GM18867 (cell line): Measurements from ENCODE around the gene NRM.
"Not testable (repeated sequence)": the region's sequence is repeated elsewhere in the genome, so short reads cannot be mapped to it uniquely, and the experiment has no call there.

Experiments
- ATAC-seq: cut with Tn5 transposase; IDR thresholded peaks from one replicate; pipeline ENCODE4 v1.9.1; 2021; ENCODE audit warnings: mild to moderate bottlenecking, moderate library complexity; ENCODE audit not compliant: unreplicated experiment

The NRM gene

DNA sequence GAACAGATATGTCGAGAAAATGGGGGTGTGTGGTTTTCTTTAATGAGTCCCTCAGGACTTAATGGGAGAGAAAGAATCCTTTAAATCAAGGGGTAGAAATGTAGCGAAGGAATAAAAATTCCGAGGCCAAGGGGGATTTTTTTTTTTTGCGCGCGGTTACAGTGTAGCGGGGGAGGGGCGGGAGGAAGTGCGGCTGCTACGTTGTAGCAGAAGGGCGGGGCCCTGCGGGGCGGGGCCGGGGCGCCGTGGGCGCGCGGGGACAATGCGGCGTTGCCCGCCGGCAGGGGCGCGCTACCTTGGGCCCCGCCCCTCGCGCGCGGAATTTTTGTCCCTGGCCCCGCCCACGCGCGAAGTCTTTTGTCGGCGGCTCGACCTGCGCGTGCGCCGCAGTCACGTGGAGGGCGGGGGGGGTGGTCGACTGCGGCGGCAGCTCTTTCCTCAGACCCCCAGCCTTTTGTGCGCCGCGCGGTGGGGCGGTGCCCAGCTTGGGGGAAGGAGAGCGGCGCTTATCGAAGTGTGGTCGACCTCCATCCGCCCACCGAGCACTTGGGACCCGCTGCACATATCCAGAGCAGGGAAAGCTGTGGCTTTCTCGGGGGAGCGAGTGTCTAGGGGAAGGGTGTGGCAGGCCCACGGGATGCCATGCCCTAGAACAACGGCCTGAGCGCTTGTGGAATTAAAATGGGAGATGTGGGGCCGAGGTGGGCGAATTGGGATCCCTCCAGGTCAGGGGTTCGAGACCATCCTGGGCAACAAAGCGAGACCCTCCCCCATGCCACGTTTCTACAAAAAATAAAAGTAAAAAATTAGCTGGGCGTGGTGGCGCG lies 30.6 kb upstream of the NRM start:
- ATAC-seq, result peak; percentile 24

DNA sequence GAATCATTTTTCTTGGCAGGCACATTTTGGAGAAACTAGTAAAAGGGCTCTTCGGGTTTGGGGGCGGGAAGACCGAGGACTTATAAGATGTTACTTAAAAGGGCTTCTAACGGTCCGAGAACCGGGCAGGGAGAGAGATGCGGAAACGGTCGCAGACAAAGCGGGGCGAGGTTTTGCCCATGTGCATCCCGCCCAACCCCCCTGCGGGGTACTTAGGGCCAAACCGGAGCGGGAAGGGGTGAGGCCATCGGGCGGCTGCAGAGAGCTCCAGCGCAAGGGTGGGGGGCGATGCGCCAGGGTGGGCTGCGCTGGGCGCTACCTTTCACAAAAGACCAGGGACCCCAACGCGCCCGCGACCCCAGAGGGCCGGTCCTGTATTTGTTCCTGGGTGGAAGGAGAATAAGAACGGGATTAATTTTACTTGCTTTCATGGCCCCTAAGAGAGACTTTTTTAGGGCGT lies 30.0 kb upstream of the NRM start:
- ATAC-seq, result no peak

DNA sequence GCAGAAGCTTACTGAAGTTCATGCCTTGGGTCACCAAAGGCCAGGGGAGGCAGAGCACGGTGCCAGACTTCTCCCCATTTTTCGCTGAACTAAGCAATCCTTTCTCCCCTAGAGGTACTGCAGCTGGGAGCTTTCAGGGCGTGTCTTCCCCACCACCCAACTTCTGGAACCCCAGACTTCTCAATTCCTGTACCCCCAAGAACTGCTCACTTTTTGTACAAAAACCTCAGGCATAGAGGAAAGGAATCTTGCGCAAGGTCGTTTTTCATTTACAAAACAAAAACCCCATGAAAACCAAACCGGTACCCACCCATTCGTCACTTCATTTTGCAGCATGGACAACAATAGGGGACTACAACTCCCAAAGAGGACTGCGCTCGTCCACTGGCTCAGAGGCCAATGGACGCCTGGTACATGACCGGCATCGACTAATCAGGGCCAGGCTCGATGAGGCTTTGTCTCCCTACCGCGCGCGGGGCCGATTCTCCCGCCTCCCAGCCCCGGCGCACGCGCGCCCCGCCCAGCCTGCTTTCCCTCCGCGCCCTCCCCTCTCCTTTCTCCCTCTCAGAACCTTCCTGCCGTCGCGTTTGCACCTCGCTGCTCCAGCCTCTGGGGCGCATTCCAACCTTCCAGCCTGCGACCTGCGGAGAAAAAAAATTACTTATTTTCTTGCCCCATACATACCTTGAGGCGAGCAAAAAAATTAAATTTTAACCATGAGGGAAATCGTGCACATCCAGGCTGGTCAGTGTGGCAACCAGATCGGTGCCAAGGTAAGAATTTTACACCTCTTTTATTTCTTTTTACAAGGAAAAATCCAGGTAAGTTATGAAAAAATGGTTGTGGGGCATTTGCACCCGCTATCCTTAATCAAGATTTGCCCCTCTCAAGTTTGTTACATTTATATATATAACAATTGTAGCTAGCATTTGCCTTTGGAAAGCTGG lies 29.3 kb upstream of the NRM start, which contains the start of gene TUBB:
Gene TUBB (plus strand): TSS at position 562 of the 947 bp plus-strand sequence. CDS start 155 bp downstream, at position 717.
- peak; percentile 45 for ATAC-seq

DNA sequence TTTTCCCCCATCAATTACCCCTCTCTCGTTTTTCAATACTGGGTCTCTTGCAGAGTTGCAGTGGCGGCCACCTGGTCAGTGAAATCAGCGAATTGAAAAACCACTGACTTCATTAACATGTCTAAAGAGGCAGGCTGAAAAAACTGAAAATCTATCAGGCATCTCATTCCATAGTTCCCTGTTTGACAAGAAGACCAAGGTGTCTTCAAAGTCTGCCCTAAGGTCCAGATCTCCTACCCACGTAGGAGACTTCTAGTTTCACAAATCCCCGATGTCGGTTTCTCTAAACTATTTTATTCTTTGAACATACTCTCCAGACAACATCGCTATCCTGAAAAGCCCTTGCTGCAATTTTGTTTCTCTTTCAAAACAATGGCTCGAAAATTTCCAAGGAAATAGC lies 28.6 kb upstream of the NRM start:
- ATAC-seq, result no peak

DNA sequence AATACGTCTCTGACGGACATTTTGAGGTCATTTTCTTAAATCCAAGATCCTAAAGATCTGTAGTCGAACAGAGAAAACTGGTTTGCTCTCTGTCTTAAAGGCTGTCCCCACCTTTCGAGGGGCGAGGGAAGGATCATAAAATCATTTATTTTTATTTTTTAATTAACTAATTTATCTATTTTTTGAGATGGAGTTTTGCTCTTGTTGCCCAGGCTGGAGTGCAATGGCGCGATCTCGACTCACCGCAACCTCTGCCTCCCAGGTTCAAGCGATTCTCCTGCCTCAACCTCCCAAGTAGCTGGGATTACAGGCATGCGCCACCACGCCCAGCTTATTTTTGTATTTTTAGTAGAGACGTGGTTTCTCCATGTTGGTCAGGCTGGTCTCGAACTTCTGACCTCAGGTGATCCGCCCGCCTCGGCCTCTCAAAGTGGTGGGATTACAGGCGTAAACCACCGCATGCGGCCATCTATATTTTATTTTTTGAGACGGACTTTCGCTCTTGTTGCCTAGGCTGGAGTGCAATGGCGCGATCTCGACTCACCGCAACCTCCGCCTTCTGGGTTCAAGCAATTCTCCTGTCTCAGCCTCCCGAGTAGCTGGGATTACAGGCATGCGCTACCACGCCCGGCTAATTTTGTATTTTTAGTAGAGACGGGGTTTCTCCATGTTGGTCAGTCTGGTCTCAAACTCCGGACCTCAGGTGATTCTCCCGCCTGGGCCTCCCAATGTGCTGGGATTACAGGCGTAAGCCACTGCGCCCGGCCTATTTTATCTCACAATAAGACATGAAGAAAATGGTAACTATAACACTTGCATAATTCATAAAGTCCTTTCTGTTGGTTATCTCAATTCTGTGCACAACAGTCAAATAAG lies 27.3 kb upstream of the NRM start:
- ATAC-seq, result not testable (repeated sequence)

DNA sequence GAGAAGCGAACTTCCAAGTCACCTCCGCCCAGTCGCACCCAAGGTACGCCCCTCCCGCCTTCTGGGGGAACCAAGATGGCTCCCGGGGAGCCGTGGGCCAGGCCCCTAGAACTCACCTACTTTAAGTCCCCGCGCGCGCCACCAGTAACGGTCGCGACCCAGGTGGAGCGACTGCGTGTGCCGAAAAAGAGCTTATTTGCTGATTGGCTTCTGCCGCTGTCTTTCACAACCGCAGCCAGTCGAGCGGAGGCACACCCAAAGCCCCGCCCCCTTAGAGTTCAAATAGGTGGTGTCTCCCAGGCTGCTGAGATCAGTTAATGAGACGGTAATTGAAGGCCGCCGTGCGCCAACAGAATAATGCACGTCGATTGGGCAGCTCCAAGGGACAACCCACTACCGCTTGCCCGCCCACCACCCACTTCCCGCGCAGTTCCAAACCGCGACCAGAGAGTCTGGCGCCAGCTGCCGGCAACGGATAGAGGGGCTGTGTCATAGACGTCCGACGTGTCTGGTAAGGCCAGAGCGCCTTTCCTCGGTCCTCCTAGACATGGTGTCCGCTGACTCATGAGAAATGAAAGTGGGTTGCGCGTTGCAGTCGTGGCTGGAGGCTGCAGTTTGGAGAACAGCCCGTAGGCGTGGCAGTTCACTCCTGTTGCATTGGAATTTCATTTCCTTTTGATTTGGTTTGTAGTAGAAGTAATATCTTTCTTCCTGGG lies 26.5 kb upstream of the NRM start, which contains the start of gene MDC1:
Gene MDC1 (minus strand): TSS at position 153 of the 716 bp plus-strand sequence. CDS start 2,106 bp downstream, outside the sequence.
- peak; percentile 64 for ATAC-seq

DNA sequence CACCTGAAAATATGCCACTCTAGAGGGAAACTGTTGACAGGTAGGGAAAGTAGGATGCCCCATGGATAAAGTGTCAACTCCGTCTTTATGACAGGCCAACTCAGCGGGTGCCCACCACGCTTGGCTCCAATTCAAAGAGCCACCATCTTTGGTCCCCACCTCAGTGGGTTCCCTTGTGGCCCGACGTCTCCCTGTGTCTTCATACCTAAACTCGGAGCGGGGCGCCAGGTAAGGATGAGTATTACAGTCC lies 26.0 kb upstream of the NRM start:
- ATAC-seq, result no peak

DNA sequence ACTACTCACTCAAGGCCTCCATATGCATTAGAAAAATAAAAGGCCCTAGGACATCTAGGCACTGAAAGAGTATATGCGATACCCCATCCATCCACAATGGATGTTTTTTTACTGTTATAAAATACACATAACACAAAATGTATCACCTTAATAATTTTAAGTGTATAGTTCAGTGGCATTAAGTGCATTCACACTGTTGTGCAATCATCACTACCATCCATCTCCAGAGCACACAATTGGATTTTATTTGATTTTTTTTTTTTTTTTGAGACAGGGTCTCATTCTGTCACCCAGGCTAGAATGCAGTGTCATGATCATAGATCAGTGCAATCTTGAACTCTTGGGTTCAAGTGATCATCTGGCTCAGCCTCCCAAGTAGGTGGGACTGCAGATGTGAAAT lies 23.5 kb upstream of the NRM start:
- no peak for ATAC-seq

DNA sequence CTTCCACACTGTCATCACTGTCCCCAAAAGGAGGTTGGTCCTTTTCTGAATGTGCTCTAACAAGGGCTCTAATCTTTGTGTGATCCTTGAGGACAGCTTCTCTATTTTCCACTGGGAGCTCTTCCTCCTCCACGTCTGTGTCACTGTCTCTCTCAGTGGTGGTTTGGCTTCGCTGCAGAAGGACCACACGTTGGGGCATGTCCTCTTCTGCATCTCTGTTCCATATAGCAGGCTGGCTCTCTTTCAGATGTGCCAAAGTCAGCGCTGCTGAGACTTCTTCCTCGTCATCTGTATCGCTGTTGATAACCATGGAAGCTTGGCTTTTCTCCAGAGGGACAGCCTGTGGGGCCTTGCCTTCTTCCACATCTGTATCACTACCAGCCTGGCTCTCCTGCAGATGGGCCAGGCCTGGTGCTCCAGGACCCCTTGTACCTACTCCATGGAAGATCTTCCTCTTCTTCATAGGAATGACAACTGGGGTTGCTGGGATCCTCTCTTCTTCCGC lies 21.7 kb upstream of the NRM start:
- ATAC-seq, result no peak

DNA sequence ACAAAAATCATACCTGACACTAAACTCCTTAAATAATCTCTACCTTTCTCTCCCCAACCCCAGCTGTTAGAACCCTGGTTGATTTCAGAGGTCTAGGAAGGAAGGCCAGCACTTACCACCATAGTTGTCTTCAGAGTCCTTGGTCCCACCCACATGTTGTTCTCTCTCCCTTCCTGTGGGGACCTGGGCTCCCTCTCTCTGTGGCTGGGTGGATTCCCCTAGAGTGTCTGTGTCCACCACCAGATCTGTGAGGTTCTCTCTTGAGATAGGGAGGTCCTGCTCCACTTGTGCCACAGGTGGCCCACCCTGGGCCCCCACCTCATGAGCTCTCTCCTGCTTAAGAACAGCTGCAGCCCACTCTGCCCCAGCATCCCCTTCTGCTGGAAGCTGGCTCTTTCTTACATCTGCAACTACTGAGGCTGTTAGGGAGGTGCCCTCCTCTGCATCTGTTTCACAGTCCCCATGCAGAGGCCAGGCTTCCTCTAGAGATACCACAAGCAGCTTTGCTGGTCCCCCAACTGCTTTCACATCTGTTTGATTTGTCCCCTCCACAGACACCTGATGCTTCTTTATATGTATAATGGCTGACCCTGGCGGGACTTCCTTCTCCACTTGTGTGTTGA lies 21.1 kb upstream of the NRM start:
- ATAC-seq, result no peak

DNA sequence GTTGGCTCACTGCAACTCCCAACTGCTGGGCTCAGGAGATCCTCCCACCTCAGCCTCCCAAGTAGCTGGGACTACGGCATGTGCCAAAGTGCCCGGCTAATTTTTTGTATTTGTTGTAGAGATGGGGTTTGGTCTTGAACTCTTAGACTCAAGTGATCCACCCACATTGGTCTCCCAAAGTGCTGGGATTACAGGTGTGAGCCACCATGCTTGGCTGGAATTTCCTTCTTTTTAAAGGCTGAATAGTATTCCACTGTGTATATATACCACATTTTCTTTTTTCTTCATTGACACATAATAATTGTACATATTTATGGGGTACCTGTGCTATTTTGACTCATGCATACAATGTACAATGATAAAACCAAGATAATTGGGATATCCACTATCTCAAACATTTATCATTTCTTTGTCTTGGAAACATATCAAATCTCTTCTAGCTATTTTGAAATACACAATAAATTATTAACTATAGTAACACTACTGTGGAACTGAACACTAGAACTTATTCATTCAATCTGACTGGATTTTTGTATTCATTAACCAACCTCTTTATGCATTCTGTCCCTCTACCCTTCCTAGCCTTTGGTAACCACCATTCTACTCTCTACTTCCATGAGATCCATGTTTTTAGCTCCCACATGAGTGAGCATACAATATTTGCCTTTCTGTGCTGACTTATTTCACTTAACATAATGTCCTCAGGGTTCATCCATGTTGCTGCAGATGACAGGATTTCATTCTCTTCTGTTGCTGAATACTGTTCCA lies 18.5 kb upstream of the NRM start:
- no peak for ATAC-seq

DNA sequence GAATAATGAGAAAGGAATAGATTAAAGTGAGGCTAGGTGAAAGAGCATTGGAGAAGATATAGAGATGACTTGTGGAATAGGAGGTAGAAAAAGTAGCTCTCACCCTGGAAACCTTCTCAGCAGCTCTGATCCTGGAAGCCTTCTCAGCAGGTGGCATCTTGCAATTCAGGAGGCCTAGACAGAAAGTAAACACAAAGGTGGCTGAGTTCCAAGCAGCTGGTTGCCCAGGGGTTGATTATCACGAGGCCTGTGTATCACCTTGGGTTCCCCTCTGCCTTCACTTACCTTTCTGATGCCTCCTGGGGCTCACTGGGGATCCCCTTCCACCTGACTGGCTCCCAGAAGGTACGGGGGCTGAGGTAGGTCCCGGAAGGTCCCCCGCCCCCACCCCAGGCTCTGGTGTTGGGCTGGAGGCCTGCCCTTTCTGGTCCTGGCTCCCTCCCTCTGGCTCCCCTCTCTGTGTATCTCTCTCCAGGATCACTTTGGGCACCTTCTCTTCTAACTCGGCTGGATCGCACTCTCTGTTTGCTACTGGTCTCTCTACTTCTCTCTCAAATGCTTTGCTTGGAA lies 16.6 kb upstream of the NRM start:
- no peak for ATAC-seq

DNA sequence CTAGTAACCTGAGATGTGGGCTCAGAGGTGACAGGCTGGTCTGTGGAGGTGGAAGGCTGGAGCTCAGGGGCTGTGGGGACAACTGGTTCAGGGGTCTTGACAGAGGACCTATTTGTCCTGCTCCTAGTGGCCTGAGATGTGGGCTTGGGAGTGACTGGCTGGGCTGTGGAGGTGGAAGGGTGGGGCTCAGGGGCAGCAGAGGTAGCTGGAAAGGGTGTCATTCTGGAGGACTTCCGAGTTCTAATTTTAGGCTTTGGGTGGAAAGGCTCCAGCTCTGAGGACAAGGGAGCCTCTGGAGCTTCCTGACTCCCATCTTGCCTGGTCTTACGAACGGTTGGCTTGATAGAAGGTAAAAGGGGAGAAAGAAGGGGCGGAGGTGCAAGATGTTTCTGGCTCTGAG lies 14.8 kb upstream of the NRM start:
- ATAC-seq, result no peak

DNA sequence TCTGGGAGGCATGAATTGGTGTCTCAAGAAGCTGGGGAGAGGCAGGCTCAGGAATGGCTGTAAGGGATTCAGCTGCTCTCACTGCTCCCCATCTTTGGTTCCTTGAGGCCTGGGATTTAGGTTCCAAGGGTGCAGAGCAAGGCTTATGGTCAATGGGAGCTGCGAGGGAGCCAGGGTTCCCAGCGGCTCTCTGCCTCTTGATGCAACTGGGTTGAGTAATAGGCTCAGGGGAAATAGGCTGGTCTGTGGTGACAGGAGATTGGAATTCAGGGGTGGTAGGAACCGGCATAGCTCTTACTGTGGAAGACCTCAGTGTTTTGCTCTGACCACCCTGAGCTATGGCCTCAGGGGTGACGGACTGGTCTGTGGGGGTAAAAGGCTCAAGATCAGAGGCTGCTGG lies 13.0 kb upstream of the NRM start:
- no peak for ATAC-seq

DNA sequence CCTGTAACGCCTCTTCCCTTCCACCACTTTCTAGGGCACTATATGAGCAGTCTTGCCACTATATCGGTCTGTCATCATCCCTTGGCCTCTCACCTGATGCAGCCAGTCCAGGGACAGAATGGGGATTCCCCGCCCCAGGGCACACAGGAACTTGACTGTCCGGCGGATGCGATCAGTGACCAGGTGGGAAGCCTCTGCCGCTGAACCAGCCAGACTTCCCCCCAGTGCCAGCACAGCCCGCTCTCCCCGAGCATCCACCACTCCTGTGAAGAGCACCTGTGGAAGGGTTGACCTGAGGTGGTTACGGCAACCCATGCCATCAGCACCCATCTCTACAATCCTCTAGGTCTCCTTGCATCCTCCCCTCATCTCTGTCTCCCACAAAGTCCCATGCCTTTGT lies 12.2 kb upstream of the NRM start:
- ATAC-seq, result no peak

DNA sequence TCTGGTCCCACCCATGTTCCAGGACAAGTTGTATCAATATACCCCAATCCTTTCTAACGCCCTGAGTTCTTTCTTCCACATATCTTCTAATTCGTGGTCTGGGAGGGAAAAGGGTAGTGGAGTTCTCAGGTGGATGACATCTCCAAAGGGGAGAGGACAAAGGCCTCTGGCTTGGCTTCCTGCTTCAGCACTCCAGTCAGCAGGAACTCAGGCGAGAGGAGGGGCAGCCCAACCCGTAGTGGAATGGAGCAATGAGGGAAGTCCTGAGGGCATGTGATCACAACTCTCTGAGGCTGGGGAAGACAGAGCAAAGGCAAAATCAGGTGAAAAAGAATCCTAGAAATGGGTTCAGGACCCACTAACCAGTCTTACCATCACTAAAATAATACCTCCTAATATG lies 9.6 kb upstream of the NRM start:
- no peak for ATAC-seq

DNA sequence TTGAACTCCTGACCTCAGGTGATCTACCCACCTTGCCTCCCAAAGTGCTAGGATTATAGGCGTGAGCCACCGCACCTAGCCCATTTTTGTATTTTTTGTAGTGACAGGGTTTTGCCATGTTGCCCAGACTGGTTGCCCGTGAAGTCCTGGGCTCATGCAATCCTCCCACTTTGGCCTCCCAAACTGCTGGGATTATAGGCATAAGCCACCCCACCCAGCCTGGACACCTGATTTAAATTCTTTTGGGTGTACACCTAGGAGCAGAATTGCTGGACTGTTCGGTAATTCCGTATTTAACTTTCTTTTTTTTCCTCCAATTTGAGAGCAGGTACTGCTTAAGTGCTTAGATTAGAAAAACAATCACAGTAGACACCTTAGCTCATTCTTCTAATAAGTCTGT lies 5.6 kb upstream of the NRM start:
- ATAC-seq, result no peak

DNA sequence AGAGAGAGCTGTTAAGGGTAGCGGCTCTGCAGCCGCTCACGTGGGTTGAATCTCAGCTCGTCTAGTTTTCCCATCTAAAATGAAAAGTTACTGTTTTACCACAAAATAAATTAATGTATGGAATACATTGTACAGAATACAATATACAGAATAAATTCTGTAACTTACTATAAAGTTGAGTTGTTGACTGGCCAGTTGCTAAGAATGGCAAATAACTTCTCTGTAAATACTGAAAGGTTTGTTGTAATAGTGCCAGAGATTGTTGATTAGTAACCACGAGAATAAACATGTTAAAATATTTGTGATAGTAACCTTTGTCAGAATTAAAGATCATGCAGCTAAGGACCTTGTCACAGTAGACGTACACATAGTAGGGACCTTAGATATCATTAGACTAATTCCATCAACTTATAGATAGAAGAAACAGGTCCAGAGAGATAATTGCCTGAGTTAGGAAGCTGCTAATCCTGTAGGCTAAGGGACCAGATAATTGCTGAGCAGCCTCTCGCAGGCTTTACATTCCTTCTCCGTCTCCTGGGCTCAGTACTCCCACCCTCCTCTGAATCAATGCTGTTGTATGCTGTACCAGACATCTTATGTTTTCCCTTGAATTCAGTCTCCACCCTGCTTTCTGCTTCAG lies 544 bp upstream of the NRM start:
- ATAC-seq, result no peak
